Measurements from ENCODE around the gene ZYX. TPM values are rescaled to one million over a fixed set of nuclear protein-coding genes. Genes with fewer than 3 reads are reported as not detected.

ZYX gene
- total and polyA plus RNA-seq, 2 donors (not counting 1 experiment from before 2014, with no cell fraction given) = 33.5 to 85.6 TPM

DNA sequence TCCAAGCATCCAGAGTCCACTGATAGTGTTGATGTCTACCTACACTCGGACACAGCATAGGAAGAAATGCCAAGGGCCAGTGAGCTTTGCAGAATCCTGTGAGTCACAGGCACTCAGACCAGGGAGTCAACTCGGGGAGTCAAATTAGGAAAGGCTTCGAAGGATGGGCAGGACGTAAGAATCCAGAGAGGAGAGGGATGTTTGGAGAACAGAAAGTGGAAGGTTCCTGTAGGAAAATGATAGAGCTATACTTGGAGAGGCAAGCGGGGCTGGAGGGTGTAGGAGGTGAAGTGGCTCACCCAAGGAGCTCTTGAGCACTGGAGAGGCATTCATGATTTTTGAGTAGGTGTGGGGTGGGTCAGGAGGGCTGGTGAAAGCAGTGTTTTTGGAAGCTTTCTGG is 3.0 kb downstream of the ZYX start:
- no peak overlapping the region for H2AFZ ChIP-seq (ENCODE audit: low read length)
- H3K4me1 ChIP-seq (ENCODE audit: control insufficient read depth, extremely low read depth, insufficient read depth, low read length) = peaks cover 25% of the 10 kb centered on the region
- peaks cover 37% of the 10 kb centered on the region for H3K36me3 ChIP-seq (ENCODE audit: control insufficient read depth, insufficient read depth, low read length)
- H3K4me3 ChIP-seq (replicated peaks in 1 of 4; ENCODE audit: control extremely low read depth in 1 of 4, insufficient read depth in 1 of 4, low read depth in 3 of 4, low read length in 4 of 4) = peak overlapping the region; percentile 86 to 90 (median 89)
- peak overlapping the region; percentile 92 for H3K4me2 ChIP-seq (ENCODE audit: extremely low read depth, insufficient read depth, low read length)
- H3K9ac ChIP-seq (ENCODE audit: insufficient read depth, low read length) = no peak overlapping the region
- peaks cover 88% of the 10 kb centered on the region for H3K79me2 ChIP-seq (ENCODE audit: control insufficient read depth, insufficient read depth, low read length)
- TF ChIP-seq, protein P1, sequence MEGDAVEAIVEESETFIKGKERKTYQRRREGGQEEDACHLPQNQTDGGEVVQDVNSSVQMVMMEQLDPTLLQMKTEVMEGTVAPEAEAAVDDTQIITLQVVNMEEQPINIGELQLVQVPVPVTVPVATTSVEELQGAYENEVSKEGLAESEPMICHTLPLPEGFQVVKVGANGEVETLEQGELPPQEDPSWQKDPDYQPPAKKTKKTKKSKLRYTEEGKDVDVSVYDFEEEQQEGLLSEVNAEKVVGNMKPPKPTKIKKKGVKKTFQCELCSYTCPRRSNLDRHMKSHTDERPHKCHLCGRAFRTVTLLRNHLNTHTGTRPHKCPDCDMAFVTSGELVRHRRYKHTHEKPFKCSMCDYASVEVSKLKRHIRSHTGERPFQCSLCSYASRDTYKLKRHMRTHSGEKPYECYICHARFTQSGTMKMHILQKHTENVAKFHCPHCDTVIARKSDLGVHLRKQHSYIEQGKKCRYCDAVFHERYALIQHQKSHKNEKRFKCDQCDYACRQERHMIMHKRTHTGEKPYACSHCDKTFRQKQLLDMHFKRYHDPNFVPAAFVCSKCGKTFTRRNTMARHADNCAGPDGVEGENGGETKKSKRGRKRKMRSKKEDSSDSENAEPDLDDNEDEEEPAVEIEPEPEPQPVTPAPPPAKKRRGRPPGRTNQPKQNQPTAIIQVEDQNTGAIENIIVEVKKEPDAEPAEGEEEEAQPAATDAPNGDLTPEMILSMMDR (conservative IDR thresholded peaks at IDR 0.05 in 1 of 2, IDR thresholded peaks at IDR 0.05 in 1 of 2; ENCODE audit: low read depth in 1 of 2, low read length in 2 of 2) = no peak
- TF ChIP-seq EZH2 (IDR thresholded peaks at IDR 0.05; ENCODE audit: low read length, missing control alignments) = no peak
- no peaks in the 10 kb centered on the region for H3K27me3 ChIP-seq (ENCODE audit: control insufficient read depth, insufficient read depth, low read length)
- no peaks in the 10 kb centered on the region for H3K9me3 ChIP-seq (ENCODE audit: control insufficient read depth, insufficient read depth, low read depth, low read length)
- peaks cover 2% of the 10 kb centered on the region for H4K20me1 ChIP-seq (ENCODE audit: control insufficient read depth, extremely low read depth, insufficient read depth, low read length)
- H3K27ac ChIP-seq (ENCODE audit: insufficient read depth, low read length) = peak overlapping the region; percentile 37
- DNase-seq (ENCODE audit: low read depth in 2 of 2) = peak; percentile 66 to 69

DNA sequence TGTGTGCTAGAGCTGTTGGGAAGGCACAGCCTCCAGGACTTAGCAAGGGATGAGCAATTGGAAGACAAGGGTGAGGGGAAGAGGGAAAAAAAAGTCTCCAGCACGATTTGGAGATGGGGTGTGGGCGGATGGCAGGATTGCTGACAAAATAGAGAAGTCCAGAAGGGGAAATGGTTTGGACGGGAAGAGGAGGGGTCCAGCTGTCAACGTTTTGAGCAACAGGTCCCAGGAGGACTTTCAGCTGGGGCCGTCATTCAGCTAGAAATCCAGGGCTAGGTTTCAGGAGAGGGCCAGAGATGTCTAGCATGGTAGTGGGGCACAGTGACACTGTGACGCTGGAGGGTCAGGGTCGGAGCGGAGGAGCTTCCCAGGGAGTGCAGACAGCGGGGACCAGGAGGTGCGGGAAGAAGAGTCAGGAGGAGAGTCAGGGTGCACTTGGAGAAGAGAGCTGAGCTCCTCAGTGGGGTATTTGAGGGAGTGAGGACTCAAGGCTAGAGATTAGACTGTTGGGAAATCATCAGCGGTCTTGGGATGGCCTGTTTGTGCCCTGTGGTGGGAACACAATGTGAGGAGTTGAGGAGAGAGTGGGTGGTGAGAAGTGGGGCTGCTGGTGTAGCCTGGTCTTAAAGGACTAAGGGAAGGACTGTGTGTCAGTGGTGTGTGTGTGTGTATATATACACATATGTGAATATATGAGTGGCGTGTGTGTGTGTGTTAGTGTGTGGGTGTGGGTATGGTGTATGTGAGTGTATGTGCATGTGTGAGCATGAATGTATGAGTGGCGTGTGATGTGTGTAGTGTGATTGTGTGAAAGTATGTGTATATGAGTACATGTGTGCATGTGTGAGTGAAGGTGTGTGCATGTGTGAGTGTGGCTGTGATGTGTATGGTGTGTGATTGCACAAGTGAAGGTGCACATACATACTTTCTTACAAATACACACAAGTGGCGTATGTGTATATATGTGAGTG is 3.8 kb downstream of the ZYX start:
- H3K4me3 ChIP-seq (replicated peaks in 1 of 4; ENCODE audit: control extremely low read depth in 1 of 4, insufficient read depth in 1 of 4, low read depth in 3 of 4, low read length in 4 of 4) = peak overlapping the region; percentile 86 to 90 (median 89)
- H3K27ac ChIP-seq (ENCODE audit: insufficient read depth, low read length) = peak overlapping the region; percentile 37
- peak overlapping the region; percentile 92 for H3K4me2 ChIP-seq (ENCODE audit: extremely low read depth, insufficient read depth, low read length)
- H3K9ac ChIP-seq (ENCODE audit: insufficient read depth, low read length) = peak overlapping the region; percentile 16
- no peak for TF ChIP-seq EZH2 (IDR thresholded peaks at IDR 0.05; ENCODE audit: low read length, missing control alignments)
- TF ChIP-seq, protein P1 (conservative IDR thresholded peaks at IDR 0.05 in 1 of 2, IDR thresholded peaks at IDR 0.05 in 1 of 2; ENCODE audit: low read depth in 1 of 2, low read length in 2 of 2) = no peak
- H3K36me3 ChIP-seq (ENCODE audit: control insufficient read depth, insufficient read depth, low read length) = peaks cover 45% of the 10 kb centered on the region
- no peak for DNase-seq (ENCODE audit: low read depth in 2 of 2)
- no peaks in the 10 kb centered on the region for H3K27me3 ChIP-seq (ENCODE audit: control insufficient read depth, insufficient read depth, low read length)
- H2AFZ ChIP-seq (ENCODE audit: low read length) = no peak overlapping the region
- peaks cover 88% of the 10 kb centered on the region for H3K79me2 ChIP-seq (ENCODE audit: control insufficient read depth, insufficient read depth, low read length)
- no peaks in the 10 kb centered on the region for H3K9me3 ChIP-seq (ENCODE audit: control insufficient read depth, insufficient read depth, low read depth, low read length)
- peaks cover 2% of the 10 kb centered on the region for H4K20me1 ChIP-seq (ENCODE audit: control insufficient read depth, extremely low read depth, insufficient read depth, low read length)
- peaks cover 33% of the 10 kb centered on the region for H3K4me1 ChIP-seq (ENCODE audit: control insufficient read depth, extremely low read depth, insufficient read depth, low read length)

DNA sequence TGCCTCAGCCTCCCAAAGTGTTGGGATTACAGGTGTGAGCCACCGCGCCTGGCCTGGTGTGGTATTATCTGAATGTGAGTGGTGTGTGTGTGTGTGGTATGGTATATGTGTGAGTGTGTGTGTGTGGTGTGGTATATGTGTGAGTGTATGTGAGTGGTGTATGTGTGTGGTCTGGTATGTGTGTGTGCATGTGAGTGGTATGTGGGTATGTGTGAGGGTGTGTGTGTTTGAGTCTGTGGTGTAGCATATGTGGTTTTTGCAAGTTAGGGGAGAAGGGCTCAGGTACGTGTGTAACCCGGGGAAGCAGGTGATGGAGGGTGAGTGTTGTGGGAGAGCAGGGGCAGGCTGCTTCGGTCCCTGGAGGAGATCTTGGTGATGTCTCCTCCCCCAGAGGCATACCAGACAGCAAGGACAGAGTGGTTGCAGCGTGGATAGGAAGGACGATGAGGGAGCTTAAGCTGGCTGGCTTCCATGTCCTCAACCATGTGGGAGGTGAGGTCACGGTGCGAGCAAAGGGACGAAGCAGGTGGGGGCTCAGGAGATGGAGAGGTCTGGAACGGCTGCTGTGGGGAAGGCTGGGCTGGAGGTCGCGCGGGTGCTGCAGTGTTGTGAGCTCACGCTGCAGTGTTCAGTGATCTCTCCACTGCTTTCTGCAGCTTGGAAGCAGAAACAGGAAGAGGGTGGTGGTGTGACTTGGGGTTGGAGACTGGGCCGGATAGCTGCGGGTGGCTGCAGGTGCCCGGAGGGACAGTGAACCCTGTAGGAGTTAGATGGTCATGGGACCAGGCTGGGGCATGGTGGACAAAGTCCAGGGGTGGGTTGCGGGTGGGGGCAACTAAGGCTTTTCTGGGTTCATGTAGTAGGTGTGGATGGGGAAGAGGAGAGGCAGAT is 5.0 kb downstream of the ZYX start:
- peak in 1 of 2 donors; percentile 62 for DNase-seq (ENCODE audit: low read depth in 2 of 2)
- Histone ChIP-seq H3K4me1 (ENCODE audit: control insufficient read depth, extremely low read depth, insufficient read depth, low read length) (peaks cover 43% of the 10 kb centered on the region), H4K20me1 (ENCODE audit: control insufficient read depth, extremely low read depth, insufficient read depth, low read length) (peaks cover 3% of the 10 kb centered on the region), H3K27me3 (ENCODE audit: control insufficient read depth, insufficient read depth, low read length) (no peaks in the 10 kb centered on the region), H2AFZ (ENCODE audit: low read length) (no peak overlapping the region), H3K4me2 (ENCODE audit: extremely low read depth, insufficient read depth, low read length) (peak overlapping the region; percentile 92), H3K79me2 (ENCODE audit: control insufficient read depth, insufficient read depth, low read length) (peaks cover 84% of the 10 kb centered on the region), H3K4me3 (replicated peaks in 1 of 4; ENCODE audit: control extremely low read depth in 1 of 4, insufficient read depth in 1 of 4, low read depth in 3 of 4, low read length in 4 of 4) (peak overlapping the region; percentile 14 to 88 (median 34)), H3K9me3 (ENCODE audit: control insufficient read depth, insufficient read depth, low read depth, low read length) (no peaks in the 10 kb centered on the region), H3K9ac (ENCODE audit: insufficient read depth, low read length) (no peak overlapping the region), H3K36me3 (ENCODE audit: control insufficient read depth, insufficient read depth, low read length) (peaks cover 55% of the 10 kb centered on the region), H3K27ac (ENCODE audit: insufficient read depth, low read length) (peak overlapping the region; percentile 37)
- TF ChIP-seq, protein P1 (conservative IDR thresholded peaks at IDR 0.05 in 1 of 2, IDR thresholded peaks at IDR 0.05 in 1 of 2; ENCODE audit: low read depth in 1 of 2, low read length in 2 of 2) = no peak
- no peak for TF ChIP-seq EZH2 (IDR thresholded peaks at IDR 0.05; ENCODE audit: low read length, missing control alignments)
